ENCODE measurements around the gene LBR. TPM values are rescaled to one million over a fixed set of nuclear protein-coding genes. Genes with fewer than 3 reads are reported as not detected.
A peak's percentile ranks its signal among the peaks of the same experiment; 100 is the strongest.

LBR gene
- total RNA-seq, 1 donor from 2014 or later: 93.9 TPM

DNA sequence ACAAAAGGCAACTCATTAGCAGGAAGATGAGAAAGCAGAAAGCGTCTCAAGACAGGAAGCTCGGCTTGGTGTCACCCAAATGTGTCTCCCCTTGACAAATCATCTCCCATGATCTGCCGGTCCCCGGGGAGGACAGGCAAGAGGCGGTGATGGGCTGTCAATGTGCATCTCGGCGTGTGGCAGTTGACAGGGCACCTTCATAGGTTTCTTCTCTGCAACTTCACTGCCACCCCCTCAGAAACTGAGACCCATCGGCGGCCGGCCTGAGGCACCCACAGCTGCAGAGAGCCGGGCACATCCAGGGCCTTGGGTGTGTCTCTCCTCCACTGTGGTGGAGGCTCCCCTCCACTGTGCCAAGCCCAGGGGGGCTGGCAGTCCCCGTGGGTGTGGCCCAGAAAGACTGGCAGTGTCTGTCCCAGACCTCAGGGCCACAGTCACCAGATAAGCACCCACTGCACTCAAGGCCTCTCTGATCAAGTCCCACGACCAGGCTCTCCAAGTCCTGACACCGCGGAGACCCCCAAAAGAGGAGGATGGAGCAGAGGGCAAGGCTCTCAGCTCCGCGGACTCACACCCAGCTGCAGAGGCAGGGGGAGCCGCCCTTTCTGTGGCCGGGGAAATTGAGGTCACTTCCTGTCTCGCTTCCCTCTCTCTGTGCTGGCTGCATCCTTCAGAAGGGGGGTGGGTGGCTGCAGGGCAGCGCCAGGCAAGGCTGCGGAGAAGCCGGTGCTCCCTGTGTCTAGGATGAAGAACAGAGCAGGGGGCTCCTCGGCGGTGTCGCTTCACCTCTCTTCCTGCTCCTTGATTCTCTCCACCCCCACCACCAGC lies 39.6 kb upstream of the LBR start:
- Mint-ChIP-seq H3K27me3 (ENCODE audit: unreplicated experiment) (peaks cover 11% of the 10 kb centered on the region), H3K36me3 (ENCODE audit: unreplicated experiment) (no peaks in the 10 kb centered on the region), H3K27ac (ENCODE audit: unreplicated experiment) (no peak overlapping the region), H3K9me3 (ENCODE audit: unreplicated experiment) (peaks cover 8% of the 10 kb centered on the region), H3K4me1 (ENCODE audit: low read depth, unreplicated experiment) (peaks cover 43% of the 10 kb centered on the region), H3K4me3 (ENCODE audit: unreplicated experiment) (peak overlapping the region; percentile 12)
- TF ChIP-seq, protein P1, sequence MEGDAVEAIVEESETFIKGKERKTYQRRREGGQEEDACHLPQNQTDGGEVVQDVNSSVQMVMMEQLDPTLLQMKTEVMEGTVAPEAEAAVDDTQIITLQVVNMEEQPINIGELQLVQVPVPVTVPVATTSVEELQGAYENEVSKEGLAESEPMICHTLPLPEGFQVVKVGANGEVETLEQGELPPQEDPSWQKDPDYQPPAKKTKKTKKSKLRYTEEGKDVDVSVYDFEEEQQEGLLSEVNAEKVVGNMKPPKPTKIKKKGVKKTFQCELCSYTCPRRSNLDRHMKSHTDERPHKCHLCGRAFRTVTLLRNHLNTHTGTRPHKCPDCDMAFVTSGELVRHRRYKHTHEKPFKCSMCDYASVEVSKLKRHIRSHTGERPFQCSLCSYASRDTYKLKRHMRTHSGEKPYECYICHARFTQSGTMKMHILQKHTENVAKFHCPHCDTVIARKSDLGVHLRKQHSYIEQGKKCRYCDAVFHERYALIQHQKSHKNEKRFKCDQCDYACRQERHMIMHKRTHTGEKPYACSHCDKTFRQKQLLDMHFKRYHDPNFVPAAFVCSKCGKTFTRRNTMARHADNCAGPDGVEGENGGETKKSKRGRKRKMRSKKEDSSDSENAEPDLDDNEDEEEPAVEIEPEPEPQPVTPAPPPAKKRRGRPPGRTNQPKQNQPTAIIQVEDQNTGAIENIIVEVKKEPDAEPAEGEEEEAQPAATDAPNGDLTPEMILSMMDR (IDR thresholded peaks at IDR 0.05; ENCODE audit: partially characterized antibody, unreplicated experiment): no peak
- no peak for DNase-seq

DNA sequence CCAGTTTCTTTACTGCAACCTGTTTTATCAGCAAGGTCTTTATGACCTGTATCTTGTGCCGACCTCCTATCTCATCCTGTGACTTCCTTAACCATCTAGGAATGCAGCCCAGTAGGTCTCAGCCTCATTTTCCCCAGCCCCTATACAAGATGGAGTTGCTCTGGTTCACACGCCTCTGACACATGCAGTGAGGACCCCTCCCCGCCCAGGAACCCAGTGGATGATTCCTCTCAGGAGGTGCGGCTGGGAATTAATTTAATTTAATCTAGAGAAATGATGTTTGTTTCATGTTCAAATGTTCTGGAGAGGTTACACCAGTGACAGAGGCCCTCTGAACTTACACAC lies 39.0 kb upstream of the LBR start:
- Mint-ChIP-seq H3K27ac (ENCODE audit: unreplicated experiment) (no peak overlapping the region), H3K4me3 (ENCODE audit: unreplicated experiment) (peak overlapping the region; percentile 12), H3K36me3 (ENCODE audit: unreplicated experiment) (no peaks in the 10 kb centered on the region), H3K9me3 (ENCODE audit: unreplicated experiment) (peaks cover 8% of the 10 kb centered on the region), H3K4me1 (ENCODE audit: low read depth, unreplicated experiment) (peaks cover 46% of the 10 kb centered on the region), H3K27me3 (ENCODE audit: unreplicated experiment) (peaks cover 11% of the 10 kb centered on the region)
- DNase-seq: no peak
- TF ChIP-seq, protein P1 (IDR thresholded peaks at IDR 0.05; ENCODE audit: partially characterized antibody, unreplicated experiment): no peak

DNA sequence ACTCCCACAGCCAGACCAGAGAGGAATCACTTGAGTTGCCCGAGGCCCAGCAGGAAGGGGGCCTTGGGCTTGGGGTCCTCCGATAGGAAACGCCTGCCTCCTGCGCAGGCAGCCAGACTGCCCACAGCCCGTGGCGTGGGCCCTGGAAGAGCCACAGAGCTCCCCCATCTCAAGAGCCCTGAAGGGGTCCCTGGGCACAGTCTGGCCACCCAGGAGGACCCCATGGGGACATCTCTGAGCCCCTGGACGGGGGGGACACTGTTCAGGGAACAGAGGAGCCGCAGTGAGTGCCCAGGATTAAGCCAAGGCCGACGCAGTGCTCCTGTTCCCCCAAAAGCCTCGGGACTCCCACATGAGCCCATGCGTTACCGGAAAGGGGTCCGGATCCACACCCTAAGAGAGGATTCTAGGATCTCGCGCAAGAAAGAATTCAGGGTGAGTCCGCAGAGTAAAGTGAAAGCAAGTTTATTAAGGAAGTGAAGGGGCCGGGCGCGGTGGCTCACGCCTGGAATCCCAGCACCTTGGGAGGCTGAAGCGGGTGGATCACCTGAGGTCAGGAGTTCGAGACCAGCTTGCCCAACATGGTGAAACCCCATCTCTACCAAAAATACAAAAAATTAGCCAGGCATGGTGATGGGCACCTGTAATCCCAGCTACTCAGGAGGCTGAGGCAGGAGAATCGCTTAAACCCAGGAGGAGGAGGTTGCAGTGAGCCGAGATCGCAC lies 38.1 kb upstream of the LBR start:
- Mint-ChIP-seq H3K4me1 (ENCODE audit: low read depth, unreplicated experiment) (peaks cover 48% of the 10 kb centered on the region), H3K9me3 (ENCODE audit: unreplicated experiment) (peaks cover 8% of the 10 kb centered on the region), H3K36me3 (ENCODE audit: unreplicated experiment) (no peaks in the 10 kb centered on the region), H3K27me3 (ENCODE audit: unreplicated experiment) (peaks cover 11% of the 10 kb centered on the region), H3K4me3 (ENCODE audit: unreplicated experiment) (no peak overlapping the region), H3K27ac (ENCODE audit: unreplicated experiment) (no peak overlapping the region)
- no peak for DNase-seq
- TF ChIP-seq, protein P1 (IDR thresholded peaks at IDR 0.05; ENCODE audit: partially characterized antibody, unreplicated experiment): no peak

DNA sequence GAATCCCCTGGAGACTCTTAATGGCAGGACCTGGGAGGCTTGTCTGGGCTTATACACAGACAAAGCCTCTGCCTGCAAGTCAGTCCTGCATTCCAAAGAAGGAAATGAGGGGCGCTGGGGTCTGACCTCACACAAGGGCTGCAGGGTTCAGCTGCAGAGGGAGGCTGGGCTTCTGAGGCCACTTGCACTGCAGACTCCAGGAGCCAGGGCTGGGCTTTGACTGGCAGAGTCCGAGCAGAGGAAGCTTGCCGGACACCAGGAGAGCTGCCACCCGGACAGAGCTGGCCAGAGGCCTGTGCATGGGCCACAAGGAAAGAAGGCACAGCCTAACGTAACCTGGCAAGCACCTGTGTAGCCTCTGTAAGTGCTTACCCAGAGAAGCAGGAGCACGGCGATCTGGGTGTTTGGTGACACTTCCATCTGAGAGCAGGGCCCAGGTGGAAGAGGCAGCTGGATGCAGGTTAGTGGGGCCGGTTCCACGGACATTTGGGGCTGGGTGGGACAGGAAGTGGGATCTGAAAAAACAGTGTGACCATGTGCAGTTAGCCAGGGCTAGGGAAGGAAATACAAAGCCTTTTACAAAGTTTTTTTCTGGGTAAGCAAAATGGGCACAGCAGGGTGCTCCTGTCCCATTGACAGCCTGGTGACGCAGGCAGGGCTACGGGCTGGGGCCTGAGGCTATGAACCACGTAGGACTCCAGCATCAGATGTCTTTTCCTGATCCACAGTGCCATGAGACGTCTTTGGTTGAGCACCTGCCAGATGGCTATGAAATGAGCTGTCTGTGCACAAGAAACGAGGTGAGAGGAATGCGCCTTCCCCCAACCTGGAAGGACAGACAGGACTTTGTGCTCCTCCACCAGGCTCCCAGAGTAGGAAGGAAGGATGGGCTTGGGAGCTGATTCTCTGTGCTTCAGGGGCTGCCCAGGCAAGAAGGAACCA lies 37.3 kb upstream of the LBR start:
- H3K36me3 Mint-ChIP-seq (ENCODE audit: unreplicated experiment): no peaks in the 10 kb centered on the region
- peak overlapping the region; percentile 38 for H3K4me3 Mint-ChIP-seq (ENCODE audit: unreplicated experiment)
- no peak for DNase-seq
- peak overlapping the region; percentile 64 for H3K27ac Mint-ChIP-seq (ENCODE audit: unreplicated experiment)
- TF ChIP-seq, protein P1 (IDR thresholded peaks at IDR 0.05; ENCODE audit: partially characterized antibody, unreplicated experiment): no peak
- H3K9me3 Mint-ChIP-seq (ENCODE audit: unreplicated experiment): peaks cover 8% of the 10 kb centered on the region
- peaks cover 11% of the 10 kb centered on the region for H3K27me3 Mint-ChIP-seq (ENCODE audit: unreplicated experiment)
- peaks cover 52% of the 10 kb centered on the region for H3K4me1 Mint-ChIP-seq (ENCODE audit: low read depth, unreplicated experiment)
